HG03025 (cell line): ENCODE data around the gene MYO9B.
"Not testable (repeated sequence)": the region's sequence is repeated elsewhere in the genome, so short reads cannot be mapped to it uniquely, and the experiment has no call there.

Experiments used
- ATAC-seq: cut with Tn5 transposase; IDR thresholded peaks from one replicate; pipeline ENCODE4 v1.9.1; 2021; ENCODE audit warnings: mild to moderate bottlenecking, moderate library complexity; ENCODE audit not compliant: unreplicated experiment, low FRiP score

Gene MYO9B

DNA sequence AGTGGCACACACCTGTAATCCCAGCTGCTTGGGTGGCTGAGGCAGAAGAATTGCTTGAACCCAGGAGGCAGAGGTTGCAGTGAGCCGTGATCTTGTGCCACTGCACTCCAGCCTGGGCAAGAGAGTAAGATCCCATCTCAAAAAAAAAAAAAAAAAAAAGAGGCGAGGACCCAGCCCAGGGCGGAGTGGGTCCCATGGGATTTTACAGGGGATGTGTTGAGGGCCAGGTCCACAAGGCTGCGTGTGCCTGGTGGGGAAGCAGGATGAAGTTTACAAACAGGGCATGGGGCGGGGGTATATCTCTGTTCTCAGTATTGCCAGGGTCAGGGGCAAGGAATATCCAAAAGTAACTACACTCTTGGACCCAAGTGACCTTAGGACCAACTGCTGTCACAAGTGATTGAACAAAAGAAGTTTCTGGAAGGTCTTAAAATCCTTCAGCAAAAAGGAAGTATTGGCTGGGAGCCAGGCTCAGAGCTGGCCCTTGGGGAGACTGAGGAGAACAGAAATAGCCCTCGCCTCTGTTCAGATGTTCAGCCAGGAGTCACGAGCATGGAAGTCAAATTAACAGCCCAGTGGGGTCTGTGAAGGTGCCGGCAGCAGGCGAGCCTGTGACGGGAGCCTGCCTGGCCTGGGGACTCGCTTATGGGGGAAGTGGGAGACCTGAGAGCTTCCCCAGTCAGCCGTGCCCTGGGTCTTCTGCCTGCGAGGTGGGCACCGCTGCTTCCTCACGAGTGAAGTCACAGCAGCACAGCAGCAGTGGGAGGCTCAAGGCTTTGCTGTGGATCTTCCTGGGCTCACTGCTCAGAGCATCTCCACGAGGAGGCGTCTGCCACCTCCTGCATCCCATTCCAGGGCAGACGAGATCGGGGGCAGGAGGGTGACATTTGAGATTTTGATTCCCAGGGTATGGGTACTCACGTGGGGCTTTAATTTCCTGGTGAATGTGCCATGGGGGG, 6.4 kb downstream of the MYO9B start:
- no peak for ATAC-seq

- no peak for ATAC-seq
These were observed 10.5 kb downstream of the MYO9B start for GRCh38 chr19:17086120-17086519.

GRCh38 chr19:17086834-17087233, 11.3 kb downstream of the MYO9B start:
- ATAC-seq: no peak

- no peak for ATAC-seq
These were observed 13.0 kb downstream of the MYO9B start for GRCh38 chr19:17088552-17088951.

GRCh38 chr19:17090583-17090982, 15.0 kb downstream of the MYO9B start:
- ATAC-seq: no peak

DNA sequence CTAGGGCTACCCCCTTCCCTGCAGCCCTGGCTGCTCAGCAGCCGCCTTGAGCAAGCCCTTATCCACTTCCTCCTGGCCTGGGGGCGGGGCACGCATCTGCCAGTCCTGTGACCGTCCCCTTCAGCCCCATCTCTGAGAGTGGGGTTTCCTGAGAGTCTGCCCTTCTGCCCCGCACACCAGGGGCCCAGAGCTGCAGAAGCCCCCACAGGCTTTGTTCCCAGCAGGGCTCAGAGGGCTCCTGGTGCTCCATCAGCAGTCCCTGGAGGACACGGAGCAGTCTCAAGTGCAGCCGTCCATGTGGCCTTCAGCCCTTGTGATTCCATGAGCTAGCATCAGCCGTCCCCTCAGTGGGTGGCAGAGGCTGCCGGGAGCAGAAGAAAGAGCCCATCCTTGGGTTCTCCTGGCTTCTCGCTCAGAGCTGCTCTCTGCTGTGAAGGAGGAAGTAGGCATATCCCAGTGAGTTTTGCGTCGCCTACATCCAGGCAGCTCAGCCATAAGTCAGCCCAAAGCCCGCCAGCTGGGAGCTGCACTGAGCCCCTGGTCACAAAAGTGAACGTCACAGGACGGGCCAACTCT, 16.3 kb downstream of the MYO9B start:
- no peak for ATAC-seq

- no peak for ATAC-seq
These were observed 17.1 kb downstream of the MYO9B start for GRCh38 chr19:17092696-17093095.

GRCh38 chr19:17094694-17095093, 19.1 kb downstream of the MYO9B start:
- not testable (repeated sequence) for ATAC-seq

GRCh38 chr19:17095141-17095919, 19.8 kb downstream of the MYO9B start:
- ATAC-seq: no peak

GRCh38 chr19:17097593-17098126, 22.1 kb downstream of the MYO9B start:
- ATAC-seq: no peak

- ATAC-seq: no peak
These were observed 22.7 kb downstream of the MYO9B start for GRCh38 chr19:17098326-17098725.

DNA sequence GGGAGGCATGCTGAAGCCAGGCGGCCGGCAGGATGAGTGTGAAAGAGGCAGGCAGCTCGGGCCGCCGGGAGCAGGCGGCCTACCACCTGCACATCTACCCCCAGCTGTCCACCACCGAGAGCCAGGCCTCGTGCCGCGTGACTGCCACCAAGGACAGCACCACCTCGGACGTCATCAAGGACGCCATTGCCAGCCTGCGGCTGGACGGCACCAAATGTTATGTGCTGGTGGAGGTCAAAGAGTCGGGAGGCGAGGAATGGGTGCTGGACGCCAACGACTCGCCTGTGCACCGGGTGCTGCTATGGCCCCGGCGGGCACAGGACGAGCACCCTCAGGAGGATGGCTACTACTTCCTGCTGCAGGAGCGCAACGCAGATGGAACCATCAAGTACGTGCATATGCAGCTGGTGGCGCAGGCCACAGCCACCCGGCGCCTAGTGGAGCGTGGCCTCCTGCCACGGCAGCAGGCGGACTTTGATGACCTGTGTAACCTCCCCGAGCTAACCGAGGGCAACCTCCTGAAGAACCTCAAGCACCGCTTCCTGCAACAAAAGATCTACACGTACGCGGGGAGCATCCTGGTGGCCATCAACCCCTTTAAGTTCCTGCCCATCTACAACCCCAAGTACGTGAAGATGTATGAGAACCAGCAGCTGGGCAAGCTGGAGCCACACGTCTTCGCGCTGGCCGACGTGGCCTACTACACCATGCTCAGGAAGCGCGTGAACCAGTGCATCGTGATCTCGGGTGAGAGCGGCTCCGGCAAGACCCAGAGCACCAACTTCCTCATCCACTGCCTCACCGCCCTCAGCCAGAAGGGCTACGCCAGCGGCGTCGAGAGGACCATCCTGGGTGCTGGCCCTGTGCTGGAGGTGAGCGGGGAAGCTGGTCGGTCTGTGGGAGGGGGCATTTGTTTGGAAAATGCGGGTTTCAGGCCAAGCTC, 26.4 kb downstream of the MYO9B start:
- no peak for ATAC-seq

DNA sequence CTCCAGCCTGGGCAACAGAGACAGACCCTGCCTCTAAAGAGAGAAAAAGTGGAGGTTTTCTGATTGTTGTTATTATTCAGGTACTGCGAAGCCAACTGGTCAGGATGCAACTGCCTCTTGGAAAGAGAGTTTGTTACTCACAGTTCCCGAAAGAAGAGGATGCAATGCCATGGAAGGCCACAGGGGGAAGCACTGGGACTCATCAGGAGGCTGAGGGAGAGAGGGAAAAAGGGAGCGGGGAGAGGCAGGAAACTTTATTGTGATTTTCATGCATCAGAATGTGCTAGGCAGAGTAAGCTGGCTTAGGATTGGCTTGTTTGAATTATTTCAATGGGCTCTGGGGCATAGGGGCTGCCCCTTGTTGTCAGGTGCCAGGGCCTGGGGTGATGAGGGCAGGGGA, 27.6 kb downstream of the MYO9B start:
- ATAC-seq: no peak

DNA sequence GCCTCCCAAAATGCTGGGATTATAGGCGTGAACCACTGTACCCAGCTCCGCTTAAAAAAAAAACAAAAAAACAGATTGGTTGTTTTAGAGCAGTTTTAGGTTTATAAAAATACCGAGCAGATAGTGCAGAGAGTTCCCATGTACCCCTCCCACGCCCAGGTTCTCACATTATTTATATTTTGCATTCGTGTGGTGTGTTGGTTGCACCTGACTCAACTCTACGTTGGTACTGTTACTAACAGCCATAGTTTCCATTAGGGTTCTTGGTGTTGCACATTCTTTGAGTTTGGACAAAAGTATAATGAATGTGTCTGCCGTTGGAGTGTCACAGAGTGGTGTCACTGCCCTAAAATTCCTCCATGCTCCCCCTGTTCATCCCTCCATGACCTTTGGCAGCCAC, 29.1 kb downstream of the MYO9B start:
- ATAC-seq: no peak

DNA sequence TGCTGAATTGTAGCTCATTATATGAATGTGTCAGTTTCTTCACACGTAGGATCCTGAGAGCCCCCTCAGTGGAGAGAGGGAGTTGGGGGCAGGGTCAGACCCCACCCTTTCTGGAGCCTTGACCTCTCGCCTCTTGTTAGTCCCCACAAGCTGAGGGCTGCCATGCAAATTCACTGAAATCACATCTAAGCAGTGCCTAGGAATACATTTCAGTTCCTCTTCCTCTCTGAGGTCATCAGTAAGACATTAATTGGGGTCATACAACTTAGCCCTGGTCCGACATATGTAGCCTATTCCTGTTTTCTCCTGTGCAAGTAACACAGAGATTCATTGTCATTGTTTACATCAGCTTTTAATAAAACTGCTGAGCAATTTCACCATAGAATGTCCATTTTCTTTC, 30.0 kb downstream of the MYO9B start:
- ATAC-seq: no peak

DNA sequence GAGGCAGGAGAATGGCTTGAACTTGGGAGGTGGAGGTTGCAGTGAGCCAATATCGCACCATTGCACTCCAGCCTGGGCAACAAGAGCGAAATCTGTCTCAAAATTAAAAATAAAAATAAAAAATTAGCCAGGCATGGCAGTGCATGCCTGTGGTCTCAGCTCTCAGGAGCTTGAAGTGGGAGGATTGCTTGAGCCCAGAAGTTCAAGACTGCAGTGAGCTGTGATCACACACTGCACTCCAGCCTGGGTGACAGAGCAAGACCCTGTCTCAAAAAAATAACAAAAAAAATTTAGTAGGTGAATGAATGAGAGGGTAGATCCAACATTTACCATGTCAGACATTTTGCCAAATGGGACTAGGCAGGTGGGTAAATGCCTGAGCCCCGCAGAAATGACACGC, 31.4 kb downstream of the MYO9B start:
- not testable (repeated sequence) for ATAC-seq

DNA sequence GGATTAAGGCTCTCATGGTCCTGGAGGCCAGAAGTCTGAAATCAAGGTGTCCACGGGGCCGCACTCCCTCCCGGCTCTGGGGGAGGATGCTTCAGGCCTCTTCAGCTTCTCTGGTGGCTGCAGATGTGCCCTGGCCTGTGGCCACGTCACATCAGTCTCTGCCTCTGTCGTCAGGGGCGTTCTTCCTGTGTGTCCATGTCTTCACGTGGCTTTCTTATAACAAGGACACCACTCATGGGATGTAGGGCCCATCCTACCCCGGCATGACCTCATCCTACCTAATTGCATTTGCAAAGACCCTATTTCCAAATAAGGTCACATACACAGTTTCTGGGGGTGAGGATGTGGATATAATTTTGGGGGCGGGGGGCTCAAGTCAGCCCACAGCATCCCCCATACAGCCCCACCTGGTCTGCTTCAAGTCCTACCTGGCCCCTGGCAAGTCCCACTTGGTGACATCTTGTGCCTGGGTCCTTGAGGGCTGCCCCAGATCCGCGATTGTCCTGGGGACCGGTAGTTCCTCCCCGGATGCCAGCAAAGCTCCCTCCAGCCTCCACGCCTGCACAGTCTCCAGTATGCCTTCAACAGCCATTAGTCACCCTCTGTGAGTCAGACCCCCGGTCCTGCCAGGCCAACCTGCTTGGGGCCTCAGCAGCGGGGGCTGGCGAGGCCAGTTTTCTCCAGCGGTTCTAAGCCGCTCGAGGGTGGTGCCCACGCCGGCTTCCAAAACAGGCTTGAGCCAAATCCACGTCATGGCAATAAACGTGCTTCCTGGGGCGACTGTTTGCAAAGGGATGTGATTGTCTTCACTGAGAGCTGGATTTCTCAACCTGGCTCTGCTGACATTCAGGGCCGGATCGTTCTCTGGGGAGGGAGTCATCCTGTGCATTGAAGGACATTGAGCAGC, 32.2 kb downstream of the MYO9B start:
- ATAC-seq: no peak

DNA sequence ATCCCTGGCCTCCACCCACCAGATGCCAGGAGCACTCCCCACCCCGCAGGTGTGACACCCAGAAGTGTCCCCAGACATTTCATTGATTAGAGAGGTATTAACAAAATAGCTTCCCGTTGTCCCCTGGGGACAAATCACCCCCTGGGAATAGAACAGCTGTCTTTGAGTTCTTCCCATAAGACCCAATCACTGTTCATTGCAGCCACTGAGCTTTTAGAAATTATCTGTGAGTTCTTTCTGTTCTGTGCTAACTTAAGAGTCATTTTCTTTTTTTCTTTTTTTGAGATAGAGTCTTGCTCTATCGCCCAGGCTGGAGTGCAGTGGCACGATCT, 32.8 kb downstream of the MYO9B start:
- no peak for ATAC-seq

GRCh38 chr19:17109300-17109699, 33.7 kb downstream of the MYO9B start:
- ATAC-seq: no peak
